Fibroblast of mammary gland (primary cell): ENCODE results near the gene ITPKB.

Experiments used
- DNase-seq: peaks from one replicate; pipeline ENCODE4 v3.0.0-alpha.2; 2010; ENCODE audit warnings: low read depth
- H3K4me3 ChIP-seq: 2 replicates; pipeline ENCODE4 v1.5.1; 2011; ENCODE audit warnings: low read depth, mild to moderate bottlenecking, low read length, moderate library complexity; ENCODE audit not compliant: control insufficient read depth
- TF ChIP-seq, protein P1 (sequence below): conservative IDR thresholded peaks from 2 replicates; pipeline ENCODE4 v1.5.1; 2011; ENCODE audit warnings: low read depth, low read length, inconsistent platforms; ENCODE audit not compliant: control insufficient read depth, insufficient read depth

The ITPKB gene

DNA sequence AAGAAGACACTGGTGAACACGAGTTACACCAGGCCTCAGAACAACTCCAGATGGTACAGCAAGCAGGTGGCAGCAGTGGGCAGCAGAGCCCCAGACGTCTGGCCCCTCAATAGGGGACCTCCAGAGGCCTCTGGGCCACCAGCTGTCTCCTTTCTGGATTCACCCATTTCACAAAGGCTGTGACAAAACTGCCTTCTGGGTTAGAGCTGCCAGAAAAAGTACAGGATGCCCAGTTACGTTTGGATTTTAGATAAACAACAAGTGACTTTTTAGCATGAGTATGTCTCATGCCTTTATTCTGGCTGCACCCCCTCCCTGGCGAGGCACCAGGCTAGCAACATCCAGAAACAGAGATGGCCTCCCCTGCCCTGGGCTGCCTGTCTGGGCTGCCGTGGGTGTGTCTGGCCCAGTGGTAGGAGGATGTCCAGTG is 30.1 kb downstream of the ITPKB start:
- no peak overlapping the region for H3K4me3 ChIP-seq
- TF ChIP-seq, protein P1, sequence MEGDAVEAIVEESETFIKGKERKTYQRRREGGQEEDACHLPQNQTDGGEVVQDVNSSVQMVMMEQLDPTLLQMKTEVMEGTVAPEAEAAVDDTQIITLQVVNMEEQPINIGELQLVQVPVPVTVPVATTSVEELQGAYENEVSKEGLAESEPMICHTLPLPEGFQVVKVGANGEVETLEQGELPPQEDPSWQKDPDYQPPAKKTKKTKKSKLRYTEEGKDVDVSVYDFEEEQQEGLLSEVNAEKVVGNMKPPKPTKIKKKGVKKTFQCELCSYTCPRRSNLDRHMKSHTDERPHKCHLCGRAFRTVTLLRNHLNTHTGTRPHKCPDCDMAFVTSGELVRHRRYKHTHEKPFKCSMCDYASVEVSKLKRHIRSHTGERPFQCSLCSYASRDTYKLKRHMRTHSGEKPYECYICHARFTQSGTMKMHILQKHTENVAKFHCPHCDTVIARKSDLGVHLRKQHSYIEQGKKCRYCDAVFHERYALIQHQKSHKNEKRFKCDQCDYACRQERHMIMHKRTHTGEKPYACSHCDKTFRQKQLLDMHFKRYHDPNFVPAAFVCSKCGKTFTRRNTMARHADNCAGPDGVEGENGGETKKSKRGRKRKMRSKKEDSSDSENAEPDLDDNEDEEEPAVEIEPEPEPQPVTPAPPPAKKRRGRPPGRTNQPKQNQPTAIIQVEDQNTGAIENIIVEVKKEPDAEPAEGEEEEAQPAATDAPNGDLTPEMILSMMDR, result no peak
- DNase-seq, result peak; percentile 19

DNA sequence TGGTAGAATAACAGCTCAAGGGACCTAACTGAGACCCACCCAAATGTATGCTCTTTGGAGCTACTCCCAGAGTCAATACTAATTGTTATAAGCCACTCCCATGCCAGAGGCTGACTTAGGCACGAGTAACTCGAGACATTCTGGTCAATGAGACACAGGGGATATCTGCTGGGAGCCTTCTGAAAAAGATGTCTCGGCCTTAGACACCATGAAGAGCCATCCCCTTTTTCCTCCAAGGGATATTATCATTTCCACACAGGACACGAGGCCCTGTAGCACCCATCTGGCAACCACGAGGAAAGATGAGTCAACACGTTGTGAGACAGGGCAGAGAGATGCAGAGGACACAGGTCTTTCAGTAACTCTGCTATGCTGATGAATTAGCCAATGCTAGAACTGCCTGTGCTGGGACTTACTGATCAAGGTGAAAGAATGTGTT is 30.7 kb downstream of the ITPKB start:
- peak; percentile 96 for DNase-seq
- TF ChIP-seq, protein P1, result no peak
- no peak overlapping the region for H3K4me3 ChIP-seq

DNA sequence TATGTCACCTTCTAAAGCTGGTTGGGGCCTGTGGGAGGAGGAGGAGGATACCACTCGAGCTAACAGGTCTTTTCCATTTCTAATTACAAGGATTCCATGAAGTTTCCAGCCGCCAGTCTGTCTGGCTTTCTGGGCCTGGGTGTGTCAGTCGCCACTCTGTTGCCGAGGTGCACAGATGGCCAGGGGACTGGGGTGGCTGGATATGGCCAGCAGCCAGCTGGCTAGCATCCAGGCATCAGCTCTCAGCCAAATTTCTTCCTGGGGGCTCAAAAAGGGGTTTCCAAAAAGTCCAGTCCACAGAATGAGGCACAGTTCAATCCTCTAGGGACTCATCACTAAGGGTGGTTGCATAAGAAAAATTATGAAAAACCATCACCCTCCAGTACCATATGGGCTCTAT is 32.4 kb downstream of the ITPKB start:
- H3K4me3 ChIP-seq, result no peak overlapping the region
- TF ChIP-seq, protein P1, result no peak
- DNase-seq, result no peak

DNA sequence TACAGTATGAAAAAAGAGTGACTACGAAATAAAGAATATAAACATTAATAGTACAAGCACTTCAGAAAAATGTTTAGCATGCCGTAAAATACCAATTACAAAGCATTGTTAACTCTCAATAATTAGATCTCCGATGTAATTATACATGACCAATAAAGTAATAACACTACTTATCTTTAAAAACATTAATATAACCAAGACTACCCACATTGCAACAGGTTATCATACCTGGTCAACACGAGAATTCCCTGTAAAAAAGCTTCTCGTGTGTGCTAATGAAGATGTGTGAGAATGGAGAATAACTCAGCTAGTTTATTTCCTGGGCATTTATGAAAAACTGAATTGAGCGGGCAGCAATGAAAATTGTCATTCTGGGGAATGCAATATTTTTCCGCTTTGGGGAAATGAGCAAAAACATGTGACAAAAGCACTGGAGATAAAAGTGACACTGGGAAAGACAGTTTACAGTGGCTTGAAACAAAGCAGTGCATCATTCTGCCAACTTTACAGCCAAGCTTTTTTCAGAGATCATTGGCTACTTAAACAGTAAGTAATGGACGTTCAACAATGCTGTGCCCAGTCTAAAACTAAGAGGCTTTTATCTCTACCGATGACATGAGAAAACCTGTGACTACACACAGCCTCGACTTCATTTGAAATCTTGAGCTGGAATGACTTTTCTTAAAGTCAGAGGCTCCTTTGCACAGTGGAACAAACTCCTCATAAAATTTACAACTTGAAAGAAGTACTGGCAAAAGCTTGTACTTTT is 34.7 kb downstream of the ITPKB start:
- DNase-seq, result no peak
- no peak overlapping the region for H3K4me3 ChIP-seq
- TF ChIP-seq, protein P1, result no peak

DNA sequence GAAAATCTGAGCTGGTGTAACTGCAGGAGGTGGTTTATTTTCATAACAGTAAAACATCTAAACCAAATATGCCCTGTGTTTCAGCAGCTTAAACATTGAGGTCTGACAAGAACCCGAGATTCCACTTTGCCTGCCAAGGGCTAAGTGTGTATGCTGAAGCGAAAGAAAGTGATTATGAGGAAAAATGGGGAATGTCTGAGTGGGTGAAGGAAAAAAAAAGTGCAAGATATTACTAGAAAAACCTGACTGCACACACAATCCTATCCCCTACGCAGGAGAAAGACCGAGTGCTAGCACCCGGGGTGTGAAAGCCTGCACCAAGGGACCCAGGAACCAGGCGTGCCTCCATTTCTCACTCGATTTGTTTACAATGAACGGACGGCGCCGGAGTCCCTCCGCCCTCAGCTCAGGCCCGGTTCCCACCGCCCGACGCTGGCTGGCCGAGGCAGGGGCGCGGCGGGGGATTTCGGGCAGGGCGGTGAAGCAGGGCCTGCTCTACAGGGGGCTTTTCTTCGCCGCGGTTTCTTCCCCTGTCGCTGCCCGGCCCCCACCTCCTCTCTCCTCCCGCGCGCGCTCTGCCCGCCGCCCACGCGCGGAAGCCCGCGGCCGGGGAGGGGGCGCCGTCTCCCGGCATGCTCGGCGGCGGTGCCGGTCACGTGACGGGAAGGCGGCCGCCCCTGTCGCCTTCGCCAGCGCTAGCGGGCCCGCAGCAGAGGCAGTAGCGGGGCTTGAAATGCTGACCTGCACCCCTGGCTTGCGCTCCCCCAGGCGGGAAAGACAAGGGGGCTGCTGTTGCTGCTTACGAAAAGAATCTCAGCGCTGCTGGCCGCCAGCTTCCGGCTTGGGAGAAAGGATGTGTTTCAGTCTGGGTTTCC is 35.9 kb downstream of the ITPKB start:
- DNase-seq, result peak; percentile 54
- peak overlapping the region; percentile 57 for H3K4me3 ChIP-seq
- TF ChIP-seq, protein P1, result no peak

DNA sequence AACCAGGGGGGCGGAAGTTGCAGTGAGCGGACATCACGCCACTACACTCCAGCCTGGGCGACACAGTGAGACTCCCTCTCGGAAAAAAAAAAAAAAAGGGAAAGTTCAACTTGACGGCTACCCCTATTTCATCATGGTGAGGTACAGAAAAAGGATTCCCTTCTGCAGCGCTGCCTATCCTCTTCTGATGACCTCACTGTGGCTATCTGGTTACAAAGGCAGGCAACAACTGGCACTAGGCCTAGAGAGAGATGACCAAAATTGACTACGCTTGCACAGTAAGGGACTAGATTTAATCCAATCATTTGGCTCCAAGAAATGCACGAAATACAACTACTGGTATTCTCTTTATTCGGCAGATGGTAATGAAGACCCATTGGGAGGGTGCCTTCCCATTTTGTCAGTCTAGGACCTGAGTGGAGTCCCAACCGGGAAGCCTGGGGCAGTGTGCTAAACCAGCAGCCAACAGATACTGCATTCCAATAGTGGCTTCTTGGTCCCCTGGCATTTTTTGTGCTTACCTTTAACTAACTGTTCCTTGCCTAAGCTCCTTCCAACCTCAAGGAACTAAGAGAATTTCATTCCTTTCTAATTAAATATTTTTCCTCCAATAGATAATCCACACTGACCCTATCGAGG is 36.6 kb downstream of the ITPKB start:
- TF ChIP-seq, protein P1, result no peak
- DNase-seq, result peak; percentile 94
- H3K4me3 ChIP-seq, result peak overlapping the region; percentile 57
